Breast epithelium (tissue), 4 donors: ENCODE measurements around the gene SLC6A3. TPM values are rescaled to one million over a fixed set of nuclear protein-coding genes. Genes with fewer than 3 reads are reported as not detected.

Experiments used
- DNase-seq, 2 donors: peaks; one replicate each; pipeline ENCODE4 v3.0.0-alpha.2; 2019; ENCODE audit warnings: low spot score in 2 of 2
- H3K27ac ChIP-seq, 2 donors: fragments of 200-600 bp; sonication (generic) in 1 of 2; one replicate each; pipeline ENCODE4 v1.5.1; 2016 to 2019; ENCODE audit warnings: mild to moderate bottlenecking in 1 of 2
- H3K27me3 ChIP-seq, 2 donors: fragments of 200-600 bp; sonication (generic) in 1 of 2; one replicate each; pipeline versions ENCODE4 v1.5.1 to v1.6.0; 2017 to 2019; ENCODE audit warnings: control low read depth in 1 of 2, mild to moderate bottlenecking in 1 of 2
- H3K36me3 ChIP-seq: fragments of 200-600 bp; one replicate; pipeline ENCODE4 v1.5.1; 2019
- H3K4me1 ChIP-seq, 2 donors: fragments of 200-600 bp; sonication (generic); one replicate each; pipeline ENCODE4 v1.5.1; 2016 to 2019; ENCODE audit warnings: control low read depth in 1 of 2
- H3K4me3 ChIP-seq, 3 donors: fragments of 200-600 bp; sonication (generic); 1 replicate in 2 of 3; 2 replicates in 1 of 3; pipeline ENCODE4 v1.5.1; 2016 to 2019; ENCODE audit warnings: mild to moderate bottlenecking in 3 of 3, moderate library complexity in 2 of 3
- H3K9me3 ChIP-seq, 2 donors: fragments of 200-600 bp; sonication (generic) in 1 of 2; one replicate each; pipeline ENCODE4 v1.5.1; 2016 to 2019; ENCODE audit warnings: control low read depth in 1 of 2
- POLR2A ChIP-seq: fragments of 450-650 bp; IDR thresholded peaks from one replicate; pipeline ENCODE4 v1.6.1; 2016; ENCODE audit warnings: antibody characterized with exemption, mild to moderate bottlenecking, moderate library complexity
- POLR2AphosphoS5 ChIP-seq, 3 donors: sonication (generic); formaldehyde crosslinking; IDR thresholded peaks; one replicate each; pipeline ENCODE4 v1.6.1; 2017; ENCODE audit warnings: antibody characterized with exemption in 3 of 3
- intact Hi-C: fragments of 100-400 bp; cut with DNase I; formaldehyde crosslinking; loops from one replicate; pipeline ENCODE4 v1.15.1; 2023; ENCODE audit warnings: low total_unique reads
- total RNA-seq, 3 donors: library from RNA; depleted of rRNA; stranded (reverse); fragments of >200 nt; gene quantifications; one replicate each; pipeline ENCODE4 v1.1.0, GENCODE V29; 2016
- TF ChIP-seq, protein P1 (sequence below), 3 donors: fragments of 450-650 bp; IDR thresholded peaks; one replicate each; pipeline ENCODE4 v1.5.1; 2016 to 2017; ENCODE audit warnings: antibody characterized with exemption in 3 of 3, mild to moderate bottlenecking in 3 of 3, moderate library complexity in 3 of 3

SLC6A3 gene
- total RNA-seq, 3 donors from 2014 or later = under 0.01 to 0.32 (median 0.15) TPM

DNA sequence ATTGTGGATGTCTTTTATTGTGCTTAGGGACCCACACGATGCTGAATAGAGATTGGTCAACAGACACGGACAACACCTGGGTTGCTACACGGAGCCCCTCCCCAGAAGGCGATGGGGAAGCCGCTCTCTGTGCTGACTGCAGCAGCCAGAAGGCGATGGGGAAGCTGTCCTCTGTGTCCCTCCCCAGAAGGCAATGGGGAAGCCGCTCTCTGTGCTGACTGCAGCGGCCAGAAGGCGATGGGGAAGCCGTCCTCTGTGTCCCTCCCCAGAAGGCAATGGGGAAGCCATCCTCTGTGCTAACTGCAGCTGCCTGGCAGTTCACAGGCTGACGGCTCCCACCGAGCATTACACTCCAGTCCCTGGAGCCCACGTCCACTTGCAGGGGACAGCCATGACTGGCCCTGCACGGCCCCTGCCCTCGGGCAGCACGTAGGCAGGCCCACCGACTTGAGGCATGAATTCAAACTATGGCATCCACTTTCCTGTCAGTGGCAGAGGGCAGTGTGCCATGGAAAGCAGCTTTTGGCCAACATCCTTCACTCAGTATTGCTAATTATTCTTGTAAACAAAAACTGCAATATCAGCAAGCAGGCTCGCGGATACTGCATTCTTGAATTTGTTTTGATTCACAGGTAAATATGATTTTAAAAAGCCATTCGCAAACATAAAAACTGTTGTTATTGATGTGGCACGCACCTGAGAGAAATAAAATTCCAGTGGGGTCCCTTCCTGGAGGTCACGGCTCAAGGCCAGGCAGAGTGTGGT, 52.3 kb downstream of the SLC6A3 start:
- DNase-seq = no peak
- Histone ChIP-seq H3K4me3 (no peak overlapping the region), H3K27ac (no peak overlapping the region), H3K9me3 (no peaks in the 10 kb centered on the region), H3K27me3 (peaks cover 0 to 73% of the 10 kb centered on the region in 2 donors), H3K36me3 (no peaks in the 10 kb centered on the region), H3K4me1 (no peaks in the 10 kb centered on the region)
- TF ChIP-seq, protein P1, sequence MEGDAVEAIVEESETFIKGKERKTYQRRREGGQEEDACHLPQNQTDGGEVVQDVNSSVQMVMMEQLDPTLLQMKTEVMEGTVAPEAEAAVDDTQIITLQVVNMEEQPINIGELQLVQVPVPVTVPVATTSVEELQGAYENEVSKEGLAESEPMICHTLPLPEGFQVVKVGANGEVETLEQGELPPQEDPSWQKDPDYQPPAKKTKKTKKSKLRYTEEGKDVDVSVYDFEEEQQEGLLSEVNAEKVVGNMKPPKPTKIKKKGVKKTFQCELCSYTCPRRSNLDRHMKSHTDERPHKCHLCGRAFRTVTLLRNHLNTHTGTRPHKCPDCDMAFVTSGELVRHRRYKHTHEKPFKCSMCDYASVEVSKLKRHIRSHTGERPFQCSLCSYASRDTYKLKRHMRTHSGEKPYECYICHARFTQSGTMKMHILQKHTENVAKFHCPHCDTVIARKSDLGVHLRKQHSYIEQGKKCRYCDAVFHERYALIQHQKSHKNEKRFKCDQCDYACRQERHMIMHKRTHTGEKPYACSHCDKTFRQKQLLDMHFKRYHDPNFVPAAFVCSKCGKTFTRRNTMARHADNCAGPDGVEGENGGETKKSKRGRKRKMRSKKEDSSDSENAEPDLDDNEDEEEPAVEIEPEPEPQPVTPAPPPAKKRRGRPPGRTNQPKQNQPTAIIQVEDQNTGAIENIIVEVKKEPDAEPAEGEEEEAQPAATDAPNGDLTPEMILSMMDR (IDR thresholded peaks at IDR 0.05) = no peak
- no peak for TF ChIP-seq POLR2AphosphoS5 (IDR thresholded peaks at IDR 0.05)
- intact Hi-C loops = no loop called here

DNA sequence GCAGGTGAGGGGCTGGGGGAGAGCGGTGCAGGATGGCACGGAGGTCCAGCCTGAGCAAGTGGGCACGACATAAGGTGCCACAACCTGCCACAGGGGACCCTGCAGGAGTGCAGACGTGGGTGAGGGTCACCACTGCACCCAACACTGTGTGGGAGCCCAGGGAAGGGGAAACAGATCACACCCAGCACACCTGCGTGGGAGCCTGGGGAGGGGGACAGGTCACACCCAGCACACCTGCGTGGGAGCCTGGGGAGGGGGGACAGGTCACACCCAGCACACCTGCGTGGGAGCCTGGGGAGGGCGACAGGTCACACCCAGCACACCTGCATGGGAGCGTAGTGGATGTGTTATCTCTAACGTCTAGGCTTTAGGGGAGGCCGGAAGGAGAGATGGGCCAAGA, 53.0 kb downstream of the SLC6A3 start:
- Histone ChIP-seq H3K27me3 (peaks cover 0 to 73% of the 10 kb centered on the region in 2 donors), H3K4me3 (no peak overlapping the region), H3K4me1 (no peaks in the 10 kb centered on the region), H3K9me3 (no peaks in the 10 kb centered on the region), H3K36me3 (no peaks in the 10 kb centered on the region), H3K27ac (no peak overlapping the region)
- TF ChIP-seq POLR2AphosphoS5 (IDR thresholded peaks at IDR 0.05) (no peak), POLR2A (no peak)
- TF ChIP-seq, protein P1 (IDR thresholded peaks at IDR 0.05) = no peak
- no peak for DNase-seq
- intact Hi-C loops = no loop called here

DNA sequence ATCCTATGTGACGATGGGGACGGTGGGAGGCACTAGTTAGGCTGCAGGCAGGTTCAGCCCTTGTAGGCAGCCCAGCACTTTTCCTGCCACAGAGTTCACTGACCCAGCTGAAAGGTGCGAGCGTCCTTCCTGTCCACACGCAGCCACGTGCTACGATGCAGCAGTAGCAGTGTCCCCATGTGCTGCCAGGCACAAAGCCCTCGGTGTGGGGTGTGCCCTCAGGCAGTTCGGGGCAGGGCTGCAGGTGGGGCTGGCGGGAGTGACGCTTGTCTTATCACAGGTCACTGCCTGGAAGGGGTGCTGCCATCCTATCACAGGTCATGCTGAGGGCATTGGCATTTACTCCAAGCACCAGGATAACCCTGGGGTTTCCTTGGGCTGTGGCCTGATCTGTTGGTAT, 53.5 kb downstream of the SLC6A3 start:
- intact Hi-C loops = no loop called here
- Histone ChIP-seq H3K27me3 (peaks cover 0 to 73% of the 10 kb centered on the region in 2 donors), H3K4me3 (no peak overlapping the region), H3K27ac (no peak overlapping the region), H3K9me3 (no peaks in the 10 kb centered on the region), H3K4me1 (peaks cover 0 to 1% of the 10 kb centered on the region in 2 donors), H3K36me3 (no peaks in the 10 kb centered on the region)
- no peak for DNase-seq
- TF ChIP-seq, protein P1 (IDR thresholded peaks at IDR 0.05) = no peak

DNA sequence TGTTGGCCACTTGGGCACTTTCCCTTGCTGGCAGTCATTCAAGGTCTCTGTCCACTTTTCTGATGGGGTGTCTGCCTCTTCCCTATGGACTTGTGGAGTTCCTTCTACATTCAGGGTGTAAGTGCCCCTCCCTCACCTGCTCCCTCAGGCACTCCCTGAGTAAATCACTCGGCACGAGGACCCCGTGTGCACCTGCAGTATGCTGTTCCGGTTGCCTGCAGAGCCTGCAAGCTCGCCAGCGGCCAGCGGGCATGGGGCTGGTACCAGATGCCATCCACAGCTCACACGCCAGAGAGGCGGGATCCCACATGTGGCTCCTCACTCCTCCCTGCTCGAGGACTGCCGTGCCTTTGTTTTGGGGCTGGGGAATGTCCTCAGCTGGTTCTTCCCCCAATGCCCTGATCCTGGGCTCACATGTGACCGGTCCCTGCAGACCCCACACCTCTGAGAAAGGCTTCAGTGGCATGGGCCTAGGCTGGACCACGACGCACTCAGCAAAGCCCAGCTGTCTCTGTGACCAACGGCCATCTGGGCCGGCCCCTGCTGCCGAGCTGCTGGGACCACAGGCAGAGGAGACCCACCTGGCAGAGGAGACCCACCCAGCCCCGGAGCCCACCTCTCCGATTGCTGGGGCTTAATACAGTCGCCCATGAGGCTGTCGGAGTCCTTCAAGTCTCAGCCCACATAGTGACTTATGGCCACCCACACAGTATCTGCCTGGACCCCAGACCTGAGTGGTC, 54.2 kb downstream of the SLC6A3 start:
- peaks cover 0 to 66% of the 10 kb centered on the region in 2 donors for H3K27me3 ChIP-seq
- no peak for DNase-seq
- no peak overlapping the region for H3K27ac ChIP-seq
- peaks cover 0 to 4% of the 10 kb centered on the region in 2 donors for H3K4me1 ChIP-seq
- no peaks in the 10 kb centered on the region for H3K9me3 ChIP-seq
- intact Hi-C loops = no loop called here
- H3K36me3 ChIP-seq = no peaks in the 10 kb centered on the region
- TF ChIP-seq POLR2A (no peak), POLR2AphosphoS5 (IDR thresholded peaks at IDR 0.05) (no peak)
- TF ChIP-seq, protein P1 (IDR thresholded peaks at IDR 0.05) = no peak
- H3K4me3 ChIP-seq = no peak overlapping the region

DNA sequence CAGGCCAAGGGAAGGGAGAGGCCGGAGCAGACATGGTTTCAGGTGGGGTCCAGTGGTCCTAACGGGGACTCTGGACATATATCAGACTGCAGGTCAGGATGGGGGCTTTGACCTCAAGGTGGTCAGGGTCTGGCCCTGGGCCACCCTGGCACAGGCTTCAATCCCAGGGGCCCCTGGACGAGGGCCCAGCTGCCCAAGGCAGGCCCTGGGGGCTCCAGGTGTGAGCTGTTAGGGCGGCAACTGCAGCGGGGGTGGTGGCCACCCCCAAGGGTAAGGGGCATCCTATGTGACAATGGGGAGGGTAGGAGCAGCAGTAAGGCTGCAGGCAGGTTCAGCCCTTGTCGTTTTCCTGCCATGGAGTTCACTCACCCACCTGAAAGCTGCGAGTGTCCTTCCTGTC, 54.9 kb downstream of the SLC6A3 start:
- TF ChIP-seq, protein P1 (IDR thresholded peaks at IDR 0.05) = no peak
- TF ChIP-seq POLR2A = no peak
- TF ChIP-seq POLR2AphosphoS5 (IDR thresholded peaks at IDR 0.05) = no peak
- Histone ChIP-seq H3K4me1 (peaks cover 0 to 4% of the 10 kb centered on the region in 2 donors), H3K27ac (no peak overlapping the region), H3K36me3 (no peaks in the 10 kb centered on the region), H3K9me3 (no peaks in the 10 kb centered on the region), H3K4me3 (no peak overlapping the region), H3K27me3 (peaks cover 0 to 59% of the 10 kb centered on the region in 2 donors)
- intact Hi-C loops = no loop called here
- DNase-seq = no peak
